ENCODE data around the gene RPS15. TPM values are rescaled to one million over a fixed set of nuclear protein-coding genes. Genes with fewer than 3 reads are reported as not detected.

The RPS15 gene
- polyA plus RNA-seq, 6 donors from 2014 or later, result 2,496 to 3,315 (median 3,022) TPM

GRCh38 chr19:1426736-1427135 lies 11.5 kb upstream of the RPS15 start:
- no peak for DNase-seq
- Mint-ChIP-seq H3K4me3 (no peak overlapping the region), H3K4me1 (peaks cover 0 to 9% (median 8%) of the 10 kb centered on the region in 3 donors), H3K9me3 (no peaks in the 10 kb centered on the region), H3K27me3 (no peaks in the 10 kb centered on the region), H3K36me3 (peaks cover 0 to 11% of the 10 kb centered on the region in 2 donors), H3K27ac (no peak overlapping the region)
- ATAC-seq (ENCODE audit: low read depth in 2 of 2), result no peak

GRCh38 chr19:1427221-1427920 lies 10.8 kb upstream of the RPS15 start:
- H3K4me3 Mint-ChIP-seq, result no peak overlapping the region
- peaks cover 0 to 9% (median 8%) of the 10 kb centered on the region in 3 donors for H3K4me1 Mint-ChIP-seq
- H3K9me3 Mint-ChIP-seq, result no peaks in the 10 kb centered on the region
- DNase-seq (no peak), ATAC-seq (ENCODE audit: low read depth in 2 of 2) (no peak)
- no peaks in the 10 kb centered on the region for H3K27me3 Mint-ChIP-seq
- peaks cover 0 to 11% of the 10 kb centered on the region in 2 donors for H3K36me3 Mint-ChIP-seq
- H3K27ac Mint-ChIP-seq, result no peak overlapping the region

GRCh38 chr19:1428738-1429391 lies 9.3 kb upstream of the RPS15 start:
- Mint-ChIP-seq H3K4me3 (no peak overlapping the region), H3K27ac (no peak overlapping the region), H3K4me1 (peaks cover 0 to 8% (median 4%) of the 10 kb centered on the region in 3 donors), H3K9me3 (no peaks in the 10 kb centered on the region), H3K27me3 (no peaks in the 10 kb centered on the region), H3K36me3 (no peaks in the 10 kb centered on the region)
- ATAC-seq (ENCODE audit: low read depth in 2 of 2), result no peak
- no peak for DNase-seq

GRCh38 chr19:1429750-1430149 lies 8.4 kb upstream of the RPS15 start:
- Mint-ChIP-seq H3K4me3 (no peak overlapping the region), H3K4me1 (peaks cover 0 to 4% (median 3%) of the 10 kb centered on the region in 3 donors), H3K27me3 (no peaks in the 10 kb centered on the region), H3K36me3 (no peaks in the 10 kb centered on the region), H3K27ac (no peak overlapping the region), H3K9me3 (no peaks in the 10 kb centered on the region)
- ATAC-seq (ENCODE audit: low read depth in 2 of 2), result no peak
- DNase-seq, result no peak

- no peak for ATAC-seq (ENCODE audit: low read depth in 2 of 2)
Measured at GRCh38 chr19:1430246-1430645, 8.0 kb upstream of the RPS15 start.

GRCh38 chr19:1431759-1432506 lies 6.3 kb upstream of the RPS15 start:
- H3K27ac Mint-ChIP-seq, result no peak overlapping the region

More at GRCh38 chr19:1430246-1430645, 8.0 kb upstream of the RPS15 start:
- H3K4me3 Mint-ChIP-seq, result no peak overlapping the region
- no peaks in the 10 kb centered on the region for H3K9me3 Mint-ChIP-seq
- no peaks in the 10 kb centered on the region for H3K27me3 Mint-ChIP-seq
- H3K36me3 Mint-ChIP-seq, result no peaks in the 10 kb centered on the region
- no peak overlapping the region for H3K27ac Mint-ChIP-seq
- H3K4me1 Mint-ChIP-seq, result no peaks in the 10 kb centered on the region
- no peak for DNase-seq

GRCh38 chr19:1432507-1432887 lies 5.7 kb upstream of the RPS15 start:
- Mint-ChIP-seq H3K36me3 (no peaks in the 10 kb centered on the region), H3K27me3 (no peaks in the 10 kb centered on the region), H3K27ac (no peak overlapping the region), H3K9me3 (no peaks in the 10 kb centered on the region), H3K4me3 (no peak overlapping the region), H3K4me1 (no peaks in the 10 kb centered on the region)
- ATAC-seq (ENCODE audit: low read depth in 2 of 2), result no peak
- no peak for DNase-seq

More at GRCh38 chr19:1431759-1432506, 6.3 kb upstream of the RPS15 start:
- Mint-ChIP-seq H3K9me3 (no peaks in the 10 kb centered on the region), H3K4me1 (no peaks in the 10 kb centered on the region), H3K4me3 (no peak overlapping the region), H3K27me3 (no peaks in the 10 kb centered on the region), H3K36me3 (no peaks in the 10 kb centered on the region)
- no peak for DNase-seq
- no peak for ATAC-seq (ENCODE audit: low read depth in 2 of 2)

GRCh38 chr19:1433119-1434039 lies 4.8 kb upstream of the RPS15 start:
- ATAC-seq (ENCODE audit: low read depth in 2 of 2), result no peak
- Mint-ChIP-seq H3K9me3 (no peaks in the 10 kb centered on the region), H3K27ac (no peak overlapping the region), H3K36me3 (no peaks in the 10 kb centered on the region), H3K4me1 (peaks cover 4 to 9% (median 5%) of the 10 kb centered on the region in 3 donors), H3K4me3 (no peak overlapping the region), H3K27me3 (no peaks in the 10 kb centered on the region)
- DNase-seq, result no peak

- Mint-ChIP-seq H3K27ac (no peak overlapping the region), H3K4me3 (no peak overlapping the region), H3K4me1 (peaks cover 4 to 9% (median 7%) of the 10 kb centered on the region in 3 donors), H3K36me3 (no peaks in the 10 kb centered on the region), H3K27me3 (no peaks in the 10 kb centered on the region), H3K9me3 (no peaks in the 10 kb centered on the region)
- no peak for DNase-seq
- ATAC-seq (ENCODE audit: low read depth in 2 of 2), result no peak
Measured at GRCh38 chr19:1434040-1434366, 4.2 kb upstream of the RPS15 start.

- no peak overlapping the region for H3K4me3 Mint-ChIP-seq
- DNase-seq (no peak), ATAC-seq (ENCODE audit: low read depth in 2 of 2) (no peak)
- H3K36me3 Mint-ChIP-seq, result no peaks in the 10 kb centered on the region
- peaks cover 7 to 15% (median 8%) of the 10 kb centered on the region in 3 donors for H3K4me1 Mint-ChIP-seq
- no peak overlapping the region for H3K27ac Mint-ChIP-seq
- H3K9me3 Mint-ChIP-seq, result no peaks in the 10 kb centered on the region
- no peaks in the 10 kb centered on the region for H3K27me3 Mint-ChIP-seq
Measured at GRCh38 chr19:1434577-1435060, 3.6 kb upstream of the RPS15 start.

GRCh38 chr19:1435378-1435989 lies 2.7 kb upstream of the RPS15 start:
- peak overlapping the region in 1 of 8 donors; percentile 54 for H3K4me3 Mint-ChIP-seq
- no peaks in the 10 kb centered on the region for H3K9me3 Mint-ChIP-seq
- H3K36me3 Mint-ChIP-seq, result no peaks in the 10 kb centered on the region
- H3K27ac Mint-ChIP-seq, result peak overlapping the region in 3 of 6 donors; percentile 41 to 78 (median 75)
- H3K27me3 Mint-ChIP-seq, result no peaks in the 10 kb centered on the region
- ATAC-seq (ENCODE audit: low read depth in 2 of 2), result no peak
- peaks cover 12 to 20% (median 17%) of the 10 kb centered on the region in 3 donors for H3K4me1 Mint-ChIP-seq
- no peak for DNase-seq

GRCh38 chr19:1437609-1438008 lies 587 bp upstream of the RPS15 start:
- Mint-ChIP-seq H3K9me3 (no peaks in the 10 kb centered on the region), H3K27ac (peak overlapping the region in 3 of 6 donors; percentile 10 to 100 (median 99)), H3K27me3 (no peaks in the 10 kb centered on the region), H3K4me3 (peak overlapping the region in 5 of 8 donors; percentile 98 to 99 (median 98)), H3K36me3 (no peaks in the 10 kb centered on the region), H3K4me1 (peaks cover 12 to 26% (median 24%) of the 10 kb centered on the region in 3 donors)
- DNase-seq, result no peak
- ATAC-seq (ENCODE audit: low read depth in 2 of 2), result no peak
